ENCODE measurements around the gene CDC42BPB.
A peak's percentile ranks its signal among the peaks of the same experiment; 100 is the strongest.

CDC42BPB gene, protein sequence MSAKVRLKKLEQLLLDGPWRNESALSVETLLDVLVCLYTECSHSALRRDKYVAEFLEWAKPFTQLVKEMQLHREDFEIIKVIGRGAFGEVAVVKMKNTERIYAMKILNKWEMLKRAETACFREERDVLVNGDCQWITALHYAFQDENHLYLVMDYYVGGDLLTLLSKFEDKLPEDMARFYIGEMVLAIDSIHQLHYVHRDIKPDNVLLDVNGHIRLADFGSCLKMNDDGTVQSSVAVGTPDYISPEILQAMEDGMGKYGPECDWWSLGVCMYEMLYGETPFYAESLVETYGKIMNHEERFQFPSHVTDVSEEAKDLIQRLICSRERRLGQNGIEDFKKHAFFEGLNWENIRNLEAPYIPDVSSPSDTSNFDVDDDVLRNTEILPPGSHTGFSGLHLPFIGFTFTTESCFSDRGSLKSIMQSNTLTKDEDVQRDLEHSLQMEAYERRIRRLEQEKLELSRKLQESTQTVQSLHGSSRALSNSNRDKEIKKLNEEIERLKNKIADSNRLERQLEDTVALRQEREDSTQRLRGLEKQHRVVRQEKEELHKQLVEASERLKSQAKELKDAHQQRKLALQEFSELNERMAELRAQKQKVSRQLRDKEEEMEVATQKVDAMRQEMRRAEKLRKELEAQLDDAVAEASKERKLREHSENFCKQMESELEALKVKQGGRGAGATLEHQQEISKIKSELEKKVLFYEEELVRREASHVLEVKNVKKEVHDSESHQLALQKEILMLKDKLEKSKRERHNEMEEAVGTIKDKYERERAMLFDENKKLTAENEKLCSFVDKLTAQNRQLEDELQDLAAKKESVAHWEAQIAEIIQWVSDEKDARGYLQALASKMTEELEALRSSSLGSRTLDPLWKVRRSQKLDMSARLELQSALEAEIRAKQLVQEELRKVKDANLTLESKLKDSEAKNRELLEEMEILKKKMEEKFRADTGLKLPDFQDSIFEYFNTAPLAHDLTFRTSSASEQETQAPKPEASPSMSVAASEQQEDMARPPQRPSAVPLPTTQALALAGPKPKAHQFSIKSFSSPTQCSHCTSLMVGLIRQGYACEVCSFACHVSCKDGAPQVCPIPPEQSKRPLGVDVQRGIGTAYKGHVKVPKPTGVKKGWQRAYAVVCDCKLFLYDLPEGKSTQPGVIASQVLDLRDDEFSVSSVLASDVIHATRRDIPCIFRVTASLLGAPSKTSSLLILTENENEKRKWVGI (N-terminal part only)

DNA sequence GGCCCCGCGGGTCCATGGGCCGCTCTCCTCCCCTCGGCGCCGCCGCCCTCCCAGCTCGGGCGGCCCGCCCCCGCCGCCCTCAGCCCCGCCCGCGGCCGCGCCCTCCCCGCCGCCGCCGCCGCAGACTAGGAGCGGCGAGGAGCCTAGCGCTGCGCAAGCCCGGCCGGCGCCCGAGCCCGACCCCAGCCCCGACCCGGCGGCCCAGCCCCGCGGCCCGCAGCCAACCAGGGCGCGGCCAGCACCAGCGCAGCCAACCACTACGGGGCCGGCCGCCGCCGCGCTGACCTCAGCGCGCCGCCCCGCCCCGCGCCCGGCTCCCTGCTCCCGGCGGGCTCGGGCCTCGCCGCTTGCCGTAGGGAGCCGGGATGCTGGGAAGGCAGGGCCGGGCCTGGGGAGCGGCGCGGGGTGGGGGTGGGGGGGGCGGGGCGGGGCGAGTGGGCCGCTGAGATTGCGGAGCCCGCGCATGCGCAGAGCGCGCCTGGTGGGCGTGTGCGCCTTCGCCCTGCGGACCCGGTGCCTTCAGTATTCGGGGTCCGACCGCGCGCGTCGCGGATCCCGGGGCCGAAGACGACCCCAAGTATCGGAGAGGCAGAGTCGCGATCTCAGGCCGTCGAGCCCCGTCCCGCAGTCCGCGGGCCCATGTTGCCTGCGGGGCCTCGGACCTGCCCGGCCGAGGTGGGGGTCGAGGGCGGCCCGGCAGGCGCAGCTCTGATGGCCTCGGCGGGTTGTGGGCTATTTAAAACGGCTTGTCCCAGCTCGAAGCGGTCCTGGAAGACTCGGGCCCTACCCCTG, at the start of gene CDC42BPB:
TSS of gene CDC42BPB (minus strand) at position 178 of the 792 bp plus-strand sequence. CDS start 376 bp downstream, outside the sequence.
- peak; percentile 83 for DNase-seq

DNA sequence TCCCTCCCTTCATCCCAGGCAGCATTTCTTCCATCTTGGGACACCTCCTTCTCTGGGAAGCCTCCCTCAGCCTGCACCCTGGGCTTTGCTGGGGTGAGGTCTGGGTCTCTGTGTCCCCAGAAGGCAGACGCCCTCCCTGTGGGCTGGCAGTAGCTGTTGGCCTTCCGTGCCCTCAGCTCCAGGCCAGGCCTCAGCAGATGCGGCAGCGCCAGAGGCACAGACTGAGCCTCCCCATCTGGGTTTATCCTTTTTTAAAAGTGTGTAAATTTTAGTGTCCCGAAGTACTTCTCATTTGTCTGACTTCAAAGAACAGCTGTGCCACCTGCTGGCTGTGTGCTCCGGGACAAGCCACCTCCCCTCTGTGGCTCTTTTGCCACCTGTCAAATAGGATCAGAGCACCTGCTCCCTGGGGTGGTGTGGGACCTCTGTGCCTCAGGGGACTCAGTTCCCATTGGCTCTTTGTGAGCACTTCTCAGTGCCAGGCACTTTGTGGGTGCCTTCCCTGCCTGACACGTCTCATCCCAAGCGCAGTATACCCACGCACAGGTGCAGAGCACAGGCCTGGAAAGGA, 48.3 kb upstream of the CDC42BPB start:
- no peak for DNase-seq

DNA sequence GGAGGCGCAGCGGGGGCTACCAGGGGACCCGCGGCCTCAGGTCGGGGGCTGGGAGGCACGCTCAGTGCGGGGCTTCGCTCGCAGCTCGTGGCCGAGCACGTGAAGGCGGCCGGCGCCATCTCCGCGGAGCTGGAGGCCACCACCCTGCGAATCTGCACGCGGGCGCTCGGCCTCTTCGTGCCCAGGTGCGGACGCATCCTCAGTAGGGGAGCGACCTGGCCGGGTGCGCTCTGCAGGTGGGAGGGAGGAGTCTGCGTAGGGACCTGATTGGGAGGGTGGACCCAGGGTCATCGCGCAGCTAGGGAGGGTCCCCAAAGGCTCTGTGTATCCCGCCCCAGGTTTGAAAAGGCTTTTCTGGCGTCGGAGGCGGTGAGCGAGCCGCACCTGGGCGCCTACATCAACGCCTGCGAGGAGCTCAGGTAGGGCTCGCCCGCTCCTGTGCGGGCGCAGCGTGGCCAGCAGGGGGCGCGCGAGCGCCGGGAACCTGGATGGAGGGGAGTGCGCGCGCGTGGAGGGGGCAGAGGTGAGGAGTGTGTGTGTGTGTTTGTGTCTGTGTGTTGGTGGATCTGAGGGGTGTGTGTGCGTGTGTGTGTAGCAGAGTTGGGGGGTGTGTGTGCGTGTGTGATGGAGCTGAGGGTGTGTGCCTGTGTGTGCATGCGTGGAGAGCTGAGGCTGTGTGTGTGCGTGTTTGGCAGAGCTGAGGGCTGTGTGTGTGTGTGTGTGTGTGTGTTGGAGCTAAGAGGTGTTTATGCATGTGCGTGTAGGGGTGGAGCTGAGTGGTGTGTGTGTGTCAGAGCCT, 47.5 kb upstream of the CDC42BPB start:
- peak; percentile 69 for DNase-seq

DNA sequence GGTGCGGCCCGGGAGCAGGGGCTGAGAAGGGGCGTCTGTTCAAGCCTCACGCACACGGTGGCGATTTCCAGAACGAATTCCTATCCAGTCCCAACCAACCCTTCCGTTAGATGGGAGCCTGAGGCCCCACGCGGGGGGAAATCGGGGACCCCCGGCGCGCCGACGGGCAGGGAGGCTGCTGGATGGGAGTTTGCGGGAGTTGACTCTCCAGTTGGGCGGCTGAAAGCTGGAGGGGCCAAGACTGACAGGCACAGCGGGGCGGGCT, 47.0 kb upstream of the CDC42BPB start:
- no peak for DNase-seq

DNA sequence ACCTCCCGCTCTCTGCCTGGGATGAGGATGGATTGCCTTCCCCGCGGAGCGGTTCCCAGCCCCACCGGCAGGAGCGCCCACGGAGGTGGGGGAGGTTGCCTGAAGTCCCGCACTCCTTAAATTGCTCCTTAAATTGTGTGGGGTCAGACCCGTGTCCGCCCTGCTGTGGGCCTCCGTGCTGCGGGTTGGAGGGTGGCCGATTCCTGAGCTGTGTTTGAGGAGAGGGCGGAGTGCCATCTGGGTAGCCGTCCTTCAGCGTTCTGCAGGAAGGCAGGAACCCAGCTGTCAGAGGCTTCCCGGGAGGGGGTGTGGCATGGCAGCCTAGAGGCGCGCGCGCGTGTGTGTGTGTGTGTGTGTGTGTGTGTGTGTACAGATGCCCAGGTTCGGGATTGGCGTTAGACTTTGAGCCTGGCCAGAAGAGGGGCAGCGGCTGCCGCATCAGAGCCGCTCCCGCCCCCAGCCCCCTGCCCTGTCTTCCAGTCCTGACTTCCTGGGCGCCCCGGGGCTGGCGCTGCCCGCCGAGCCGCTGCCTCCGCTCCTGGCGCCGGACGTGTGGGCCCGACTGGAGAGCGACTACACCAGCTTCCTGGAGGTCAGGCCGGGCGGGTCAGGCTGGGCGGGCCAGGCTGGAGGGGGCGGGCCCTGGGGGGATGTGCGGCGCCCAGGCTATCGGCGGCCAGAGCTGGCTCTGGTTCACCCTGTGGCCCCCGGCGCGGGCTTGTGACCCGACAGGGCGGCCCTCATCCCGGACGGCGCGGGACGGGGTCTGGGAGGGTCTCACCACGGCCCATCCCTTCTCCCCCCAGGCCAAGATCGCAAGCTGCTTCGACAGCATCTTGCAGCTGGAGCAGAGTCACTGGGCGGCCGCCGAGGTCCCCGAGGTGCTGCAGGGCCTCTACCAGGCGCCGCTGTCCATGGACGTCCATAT, 46.4 kb upstream of the CDC42BPB start:
- peak; percentile 56 for DNase-seq

DNA sequence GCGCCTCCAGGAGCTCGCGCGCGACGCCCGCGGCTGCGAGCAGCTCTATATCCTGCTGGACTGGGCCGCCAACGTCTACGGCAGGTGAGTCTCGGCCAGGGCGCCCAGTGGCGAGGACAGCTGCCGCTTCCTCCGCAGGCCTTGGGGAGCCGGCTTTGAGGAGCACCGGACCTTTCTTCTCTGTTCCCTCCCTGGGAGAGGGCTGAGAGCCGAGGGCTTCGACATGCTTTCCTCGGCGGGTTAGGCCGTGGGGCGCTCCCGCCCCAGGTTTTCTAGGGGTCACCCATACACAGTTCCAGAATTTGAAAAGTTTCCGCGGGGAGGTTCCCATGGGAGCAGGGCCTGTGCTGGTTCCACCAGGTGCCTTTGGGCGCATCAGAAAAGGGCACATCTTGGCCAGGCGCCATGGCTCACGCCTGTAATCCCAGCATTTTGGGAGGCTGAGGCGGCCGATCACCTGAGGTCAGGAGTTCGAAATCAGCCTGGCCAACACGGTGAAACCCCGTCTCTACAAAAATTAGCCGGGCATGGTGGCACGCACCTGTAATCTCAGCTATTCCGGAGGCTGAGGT, 45.4 kb upstream of the CDC42BPB start:
- no peak for DNase-seq

DNA sequence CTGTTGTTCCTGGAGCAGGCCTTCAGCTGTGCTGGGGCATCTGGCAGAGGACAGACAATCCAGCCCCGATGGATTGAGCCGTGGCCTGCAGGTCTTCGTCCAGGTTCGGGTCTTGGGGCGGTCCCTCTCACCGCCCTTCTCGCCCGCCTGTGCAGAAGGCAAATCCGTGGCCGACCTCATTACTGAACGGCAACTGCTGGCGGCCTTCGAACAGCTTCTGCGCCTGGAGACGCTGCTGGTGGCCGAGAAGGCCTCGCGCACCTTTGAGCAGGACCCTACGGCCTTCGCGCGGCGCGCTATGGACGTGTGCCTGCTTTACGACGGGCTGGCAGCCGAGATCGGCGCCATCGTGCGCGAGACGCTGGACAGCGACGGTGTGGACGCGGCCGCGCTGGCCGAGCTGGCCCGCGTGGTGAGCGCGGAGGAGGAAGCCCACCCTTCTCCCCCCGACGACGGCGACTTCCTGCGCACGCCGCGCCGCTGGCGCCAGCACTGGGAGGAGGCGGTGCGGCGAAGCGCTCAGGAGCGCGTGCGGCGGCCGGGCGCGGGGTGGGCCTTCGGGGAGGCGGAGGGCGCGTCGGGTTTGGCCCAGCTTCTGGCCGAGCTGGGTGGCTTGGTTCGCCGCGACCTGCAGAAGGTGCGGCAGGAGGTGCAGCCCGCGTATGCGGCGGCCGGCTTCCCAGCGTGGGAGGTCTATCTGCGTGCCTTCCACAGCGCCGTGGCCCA, 44.8 kb upstream of the CDC42BPB start:
- no peak for DNase-seq

DNA sequence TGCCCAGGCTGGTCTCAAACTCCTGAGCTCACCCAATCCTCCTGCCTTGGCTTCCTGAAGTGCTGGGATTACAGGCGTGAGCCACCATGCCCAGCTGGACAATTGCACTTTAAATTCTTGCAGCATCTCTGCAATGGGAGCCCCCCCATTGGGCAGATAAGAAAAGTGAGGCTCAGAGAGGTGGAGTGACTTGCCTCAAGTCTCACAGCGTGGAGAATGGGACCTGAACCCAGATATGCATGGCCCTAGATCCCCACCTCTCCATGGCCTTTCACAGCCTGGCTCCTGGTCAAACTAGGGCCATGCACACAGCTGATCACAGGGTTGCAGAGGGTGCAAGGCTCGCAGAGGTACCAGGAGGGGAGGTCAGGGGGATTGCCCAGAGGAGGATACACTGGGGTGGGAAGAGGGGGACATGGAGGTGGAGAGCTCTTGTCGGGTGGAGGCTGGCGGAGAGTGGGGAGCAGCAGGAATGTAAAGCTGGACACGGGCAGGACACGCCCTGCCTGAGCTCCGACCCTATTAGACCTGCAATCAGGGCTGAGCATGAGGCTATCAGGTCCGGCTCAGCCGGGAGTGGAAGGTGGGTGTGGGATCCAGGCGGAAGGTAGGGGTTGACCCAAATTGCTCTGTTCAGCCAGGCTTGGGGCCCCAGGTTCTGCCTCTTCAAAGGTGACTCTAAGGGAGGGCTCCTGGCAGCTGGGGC, 44.1 kb upstream of the CDC42BPB start:
- DNase-seq = no peak

DNA sequence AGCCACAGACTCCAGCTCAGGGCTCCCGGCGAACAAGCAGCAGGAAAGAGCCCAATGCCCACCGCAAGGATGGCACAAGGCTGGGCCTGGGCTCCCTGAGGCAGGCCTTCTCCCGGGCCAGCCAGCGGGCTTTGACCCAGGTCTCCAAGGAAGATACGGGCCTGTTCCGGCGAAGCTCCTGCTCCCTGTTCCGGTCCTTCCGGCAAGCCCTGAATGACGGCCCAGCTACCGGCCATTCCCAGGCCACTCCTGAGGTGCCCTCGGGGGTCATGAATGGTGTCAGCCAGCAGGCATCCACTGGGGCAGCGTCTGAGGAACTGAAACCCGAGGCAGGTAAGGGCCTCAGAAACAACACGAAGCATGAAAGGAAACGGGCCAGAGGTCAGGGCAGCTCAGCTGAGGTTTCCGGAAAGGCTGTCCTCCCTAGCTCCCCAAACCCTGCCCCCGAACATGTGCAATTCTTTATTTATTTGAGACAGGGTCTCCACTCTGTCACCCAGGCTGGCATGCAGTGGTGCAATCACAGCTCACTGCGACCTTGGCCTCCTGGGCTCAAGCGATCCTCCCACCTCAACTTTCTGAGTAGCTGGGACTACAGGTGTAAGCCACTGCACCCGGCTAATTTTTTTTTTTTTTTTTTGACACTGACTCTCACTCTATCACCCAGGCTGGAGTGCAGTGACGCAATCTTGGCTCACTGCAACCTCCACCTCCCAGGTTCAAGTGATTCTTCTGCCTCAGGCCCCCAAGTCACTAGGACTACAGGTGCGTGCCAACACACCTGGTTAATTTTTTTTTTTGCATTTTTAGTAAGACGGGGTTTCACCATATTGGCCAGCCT, 43.2 kb upstream of the CDC42BPB start:
- no peak for DNase-seq

DNA sequence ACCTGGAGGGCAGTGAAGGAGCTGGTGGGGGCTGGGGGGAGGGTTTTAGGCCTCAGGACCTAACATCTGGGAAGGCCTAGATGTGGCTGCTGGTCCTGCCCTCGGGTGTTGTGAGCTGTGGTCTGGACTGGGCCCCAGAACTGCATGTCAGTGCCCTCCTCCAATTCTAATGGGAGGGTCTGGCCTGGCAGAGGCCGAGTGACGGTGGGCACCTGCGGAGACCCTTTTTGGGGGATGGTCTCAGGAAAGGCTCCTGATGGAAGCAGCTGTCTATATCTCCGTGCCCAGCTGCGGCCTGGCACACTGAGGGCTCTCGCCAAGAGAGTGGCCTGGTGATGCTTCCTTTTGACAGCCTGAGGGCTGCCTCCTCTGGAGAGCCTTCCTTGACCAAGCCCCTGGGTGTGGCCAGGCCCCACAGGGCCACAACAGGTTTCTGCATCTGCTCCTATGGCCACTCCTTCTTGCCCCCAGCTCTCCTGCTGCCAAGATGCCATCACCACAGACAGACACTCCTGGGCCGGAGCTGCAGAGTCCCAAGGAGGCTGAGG, 42.5 kb upstream of the CDC42BPB start:
- DNase-seq = no peak

DNA sequence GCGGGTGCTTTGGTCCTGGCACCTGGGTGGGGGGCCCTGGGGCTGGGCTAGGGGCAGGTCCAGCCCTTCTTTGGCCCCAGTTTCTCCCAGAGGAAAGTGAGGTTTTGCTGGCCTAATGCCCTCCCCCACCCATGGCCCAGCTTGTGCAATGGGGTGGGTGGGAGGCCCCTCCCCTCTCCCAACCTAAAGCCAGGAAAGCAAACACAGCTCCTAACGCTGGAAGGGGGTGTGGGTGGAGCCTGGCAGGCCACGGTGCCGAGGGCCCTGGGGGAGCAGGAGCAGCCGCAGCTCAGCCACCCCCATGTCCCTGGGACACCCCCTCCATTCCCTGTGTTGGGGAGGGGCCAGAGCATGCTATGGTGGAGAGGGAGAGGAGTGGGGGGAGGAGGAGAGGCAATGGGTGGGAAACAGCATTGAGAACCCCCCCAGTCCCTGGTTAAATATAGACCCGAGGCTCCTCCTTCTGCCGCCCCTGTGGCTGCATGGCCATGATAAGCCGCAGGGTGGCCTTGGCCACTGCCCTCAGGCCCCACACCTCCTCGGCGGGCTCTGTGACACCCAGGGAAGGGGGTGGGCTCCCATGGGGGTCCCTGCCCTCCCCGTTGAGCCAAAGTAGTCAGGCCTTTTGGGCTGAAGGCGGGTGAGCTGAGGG, 41.9 kb upstream of the CDC42BPB start:
- DNase-seq = no peak

DNA sequence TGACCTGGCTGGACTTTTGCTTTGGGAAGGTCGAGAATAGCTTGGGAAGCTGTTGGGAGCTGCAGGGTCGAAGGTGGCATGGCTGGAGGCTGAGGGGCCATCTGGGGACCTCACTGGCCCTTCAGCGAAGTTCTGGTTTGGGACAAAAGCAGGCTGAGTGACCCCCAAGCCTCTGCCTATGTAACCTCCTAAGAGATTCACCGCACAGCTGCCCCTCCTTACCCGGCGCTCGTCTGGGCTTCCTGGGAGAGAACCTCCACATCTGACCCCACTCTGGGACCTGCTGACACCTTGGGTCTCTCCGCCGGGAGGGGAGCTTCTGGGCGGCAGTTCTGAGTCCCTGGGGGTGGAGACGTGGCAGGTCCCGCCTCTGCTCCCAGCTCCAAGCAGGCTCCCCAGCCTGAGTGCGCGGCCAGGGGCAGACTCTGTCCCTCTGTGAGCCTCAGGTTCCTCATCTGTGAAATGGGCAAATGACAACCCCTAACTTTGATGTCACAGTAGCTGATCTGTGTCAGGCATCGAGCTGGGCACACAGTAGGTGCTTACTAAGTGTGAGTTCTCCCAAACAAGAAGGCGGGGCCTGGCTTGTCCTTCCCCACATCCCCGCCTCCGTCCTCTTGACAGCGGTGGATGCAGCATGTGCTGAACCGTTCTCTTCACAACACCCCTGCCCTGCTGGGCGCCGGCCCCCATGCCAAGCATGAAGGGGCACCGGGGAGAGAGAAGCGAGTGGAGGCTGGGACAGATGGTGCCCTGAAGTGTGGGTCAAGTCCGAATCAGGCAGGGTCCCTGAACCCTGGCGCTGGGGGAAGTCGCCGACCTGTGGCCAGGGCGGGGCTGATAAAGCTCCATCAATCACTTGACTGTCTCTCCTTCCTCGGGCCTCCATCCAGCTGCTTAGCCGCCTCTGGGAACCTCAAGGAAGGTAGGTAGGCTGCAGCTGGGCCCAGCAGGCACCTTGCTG, 40.9 kb upstream of the CDC42BPB start:
- DNase-seq = no peak

DNA sequence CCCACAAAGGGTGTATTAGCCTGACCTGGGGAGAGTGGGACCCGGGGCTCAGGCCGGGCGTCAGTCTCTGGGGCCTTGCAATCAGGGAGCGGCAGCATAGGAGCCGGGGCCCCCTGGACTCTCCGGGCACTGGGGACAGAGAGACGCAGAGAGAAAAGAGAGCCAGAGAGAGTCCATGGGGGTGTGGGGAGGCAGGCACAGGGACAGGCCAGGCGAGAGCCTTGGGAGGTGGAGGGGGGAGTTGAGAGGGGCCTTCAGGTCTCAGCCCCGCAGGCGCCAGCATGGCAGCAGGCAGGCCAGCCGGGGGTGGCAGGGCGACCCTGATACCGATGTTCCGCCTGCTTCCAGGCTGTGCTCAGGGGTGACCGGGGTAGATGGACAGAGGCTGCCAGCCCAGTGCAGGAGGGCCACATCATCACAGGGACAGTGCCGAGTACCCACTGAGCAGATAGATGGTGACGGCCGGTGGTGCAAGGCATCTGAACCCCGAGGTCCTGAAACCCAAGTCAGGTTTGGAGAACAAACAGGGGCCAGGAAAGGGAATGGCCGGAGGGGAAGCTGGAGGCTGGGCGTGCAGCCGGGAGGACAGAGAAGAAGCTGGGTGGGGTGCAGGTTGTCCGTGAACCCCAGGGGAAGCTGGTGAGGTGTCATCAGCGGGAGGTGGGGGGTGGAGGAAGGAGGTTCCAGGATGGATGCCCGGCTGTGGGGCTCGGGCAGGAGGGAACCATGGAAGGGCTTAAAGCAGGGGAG, 40.1 kb upstream of the CDC42BPB start:
- no peak for DNase-seq

DNA sequence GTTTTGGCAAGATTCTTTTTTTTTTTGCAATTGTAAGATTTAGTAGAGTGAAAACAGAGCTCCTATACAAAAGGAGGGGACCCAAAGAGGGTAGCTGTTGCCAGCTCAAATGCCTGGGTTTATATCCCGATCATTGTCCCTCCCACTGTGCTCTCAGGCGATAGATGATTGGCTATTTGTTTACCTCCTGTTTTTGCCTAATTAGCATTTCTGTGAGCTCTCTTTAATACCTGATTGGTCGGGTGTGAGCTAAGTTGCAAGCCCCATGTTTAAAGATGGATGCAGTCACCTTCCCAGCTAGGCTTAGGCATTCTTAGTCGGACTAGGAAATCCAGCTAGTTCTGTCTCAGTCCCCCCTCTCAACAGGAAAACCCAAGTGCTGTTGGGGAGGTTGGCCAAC, 39.0 kb upstream of the CDC42BPB start:
- DNase-seq = no peak

Data from NCI-H748 treated with DMSO at 0.1 percent for 48 hours (cell line).